ENCODE measurements around the gene MAB21L2. TPM values are rescaled to one million over a fixed set of nuclear protein-coding genes. Genes with fewer than 3 reads are reported as not detected.

Gene MAB21L2
- total RNA-seq, 1 experiment from 2014 or later = not detected

DNA sequence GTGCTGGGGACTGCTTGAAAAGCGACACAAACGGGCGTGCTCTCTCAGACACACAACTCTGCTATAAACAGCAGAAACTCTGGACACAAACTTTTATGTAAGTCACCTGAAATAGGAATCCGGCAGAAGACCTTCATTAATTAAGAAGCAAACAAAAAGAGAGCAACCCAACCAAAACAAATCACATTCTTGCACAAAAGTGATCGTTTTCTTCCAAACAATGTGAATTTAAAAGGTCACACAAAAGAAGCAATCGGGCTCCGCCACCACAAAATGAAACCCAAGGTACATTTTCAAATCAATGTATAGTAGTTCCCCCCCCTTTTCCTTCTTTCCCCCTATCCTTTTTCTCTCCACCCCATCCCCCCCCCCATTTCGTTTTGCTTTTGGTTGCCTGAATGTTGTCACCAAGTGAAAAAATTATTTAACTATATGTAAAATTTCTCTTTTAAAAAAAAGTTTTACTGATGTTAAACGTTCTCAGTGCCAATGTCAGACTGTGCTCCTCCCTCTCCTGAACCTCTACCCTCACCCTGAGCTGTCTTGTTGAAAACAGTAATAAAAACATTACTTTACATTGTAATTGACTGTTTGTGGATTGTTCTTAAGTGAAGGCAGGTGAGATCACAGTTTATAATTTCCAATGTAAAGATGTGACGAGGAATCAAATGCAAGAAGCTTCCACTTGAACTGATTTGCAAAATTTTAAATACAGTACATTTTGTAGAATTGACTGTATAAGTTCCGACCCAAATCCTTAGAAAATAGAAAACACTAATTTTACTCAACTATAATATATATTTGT, 2.4 kb downstream of the MAB21L2 start:
- ChIA-PET CTCF (no interaction called here), POLR2A (ENCODE audit: unreplicated experiment) (no interaction called here)
- no peaks in the 10 kb centered on the region for H3F3A ChIP-seq (ENCODE audit: insufficient read depth, low read depth)
- H4K20me1 ChIP-seq (ENCODE audit: insufficient read depth) = no peaks in the 10 kb centered on the region
- no peak overlapping the region for H2AFZ ChIP-seq
- no TSS peak for BruUV-seq (replicated peaks)
- H3K9me2 ChIP-seq (ENCODE audit: insufficient read depth) = no peaks in the 10 kb centered on the region
- no peaks in the 10 kb centered on the region for H3K27me3 ChIP-seq (ENCODE audit: insufficient read depth, low read depth)
- H3K36me3 ChIP-seq (ENCODE audit: low read depth) = no peaks in the 10 kb centered on the region
- H3K4me1 ChIP-seq (replicated peaks; ENCODE audit: insufficient read depth) = no peaks in the 10 kb centered on the region
- no peak overlapping the region for H3K27ac ChIP-seq
- no peak for TF ChIP-seq EZH2 (IDR thresholded peaks at IDR 0.05; ENCODE audit: low read depth)
- TF ChIP-seq, protein P1, sequence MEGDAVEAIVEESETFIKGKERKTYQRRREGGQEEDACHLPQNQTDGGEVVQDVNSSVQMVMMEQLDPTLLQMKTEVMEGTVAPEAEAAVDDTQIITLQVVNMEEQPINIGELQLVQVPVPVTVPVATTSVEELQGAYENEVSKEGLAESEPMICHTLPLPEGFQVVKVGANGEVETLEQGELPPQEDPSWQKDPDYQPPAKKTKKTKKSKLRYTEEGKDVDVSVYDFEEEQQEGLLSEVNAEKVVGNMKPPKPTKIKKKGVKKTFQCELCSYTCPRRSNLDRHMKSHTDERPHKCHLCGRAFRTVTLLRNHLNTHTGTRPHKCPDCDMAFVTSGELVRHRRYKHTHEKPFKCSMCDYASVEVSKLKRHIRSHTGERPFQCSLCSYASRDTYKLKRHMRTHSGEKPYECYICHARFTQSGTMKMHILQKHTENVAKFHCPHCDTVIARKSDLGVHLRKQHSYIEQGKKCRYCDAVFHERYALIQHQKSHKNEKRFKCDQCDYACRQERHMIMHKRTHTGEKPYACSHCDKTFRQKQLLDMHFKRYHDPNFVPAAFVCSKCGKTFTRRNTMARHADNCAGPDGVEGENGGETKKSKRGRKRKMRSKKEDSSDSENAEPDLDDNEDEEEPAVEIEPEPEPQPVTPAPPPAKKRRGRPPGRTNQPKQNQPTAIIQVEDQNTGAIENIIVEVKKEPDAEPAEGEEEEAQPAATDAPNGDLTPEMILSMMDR (conservative IDR thresholded peaks at IDR 0.05) = no peak
- intact Hi-C loops (cut with micrococcal nuclease; ENCODE audit: unreplicated experiment) = no loop called here
- no peak overlapping the region for H3K4me2 ChIP-seq
- H3K4me3 ChIP-seq = no peak overlapping the region
- H3K9me3 ChIP-seq (ENCODE audit: insufficient read depth, low read depth) = no peaks in the 10 kb centered on the region
- H3K79me2 ChIP-seq (ENCODE audit: low read depth) = no peaks in the 10 kb centered on the region
- DNase-seq = no peak

DNA sequence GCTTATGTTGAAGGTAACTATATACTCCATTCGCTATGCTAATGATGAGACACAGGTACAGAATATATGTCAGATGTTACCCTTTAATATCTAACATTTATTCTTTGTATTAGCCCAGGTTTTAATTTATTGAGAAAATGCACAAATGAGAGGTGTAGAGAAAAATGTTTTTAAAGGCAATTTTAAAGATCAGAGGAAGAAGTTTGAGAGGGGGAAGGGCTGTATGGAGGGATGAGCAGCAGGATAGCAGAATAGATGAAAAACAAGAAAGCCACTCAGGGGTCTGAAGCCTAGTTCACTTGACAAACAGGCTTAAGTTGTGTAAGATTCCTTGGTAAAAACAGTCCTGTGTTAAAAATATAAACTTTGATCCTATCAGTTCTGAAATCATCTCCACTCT, 3.7 kb downstream of the MAB21L2 start:
- no peaks in the 10 kb centered on the region for H3K9me2 ChIP-seq (ENCODE audit: insufficient read depth)
- H2AFZ ChIP-seq = no peak overlapping the region
- ChIA-PET CTCF (no interaction called here), POLR2A (ENCODE audit: unreplicated experiment) (no interaction called here)
- H3K27me3 ChIP-seq (ENCODE audit: insufficient read depth, low read depth) = no peaks in the 10 kb centered on the region
- no peak overlapping the region for H3K4me3 ChIP-seq
- H3K36me3 ChIP-seq (ENCODE audit: low read depth) = no peaks in the 10 kb centered on the region
- H3K4me2 ChIP-seq = no peak overlapping the region
- H3K4me1 ChIP-seq (replicated peaks; ENCODE audit: insufficient read depth) = no peaks in the 10 kb centered on the region
- no peak for DNase-seq
- no TSS peak for BruUV-seq (replicated peaks)
- H3K27ac ChIP-seq = no peak overlapping the region
- no peaks in the 10 kb centered on the region for H3F3A ChIP-seq (ENCODE audit: insufficient read depth, low read depth)
- H4K20me1 ChIP-seq (ENCODE audit: insufficient read depth) = no peaks in the 10 kb centered on the region
- no peaks in the 10 kb centered on the region for H3K9me3 ChIP-seq (ENCODE audit: insufficient read depth, low read depth)
- TF ChIP-seq EZH2 (IDR thresholded peaks at IDR 0.05; ENCODE audit: low read depth) = no peak
- TF ChIP-seq, protein P1 (conservative IDR thresholded peaks at IDR 0.05) = no peak
- intact Hi-C loops (cut with micrococcal nuclease; ENCODE audit: unreplicated experiment) = no loop called here
- H3K79me2 ChIP-seq (ENCODE audit: low read depth) = no peaks in the 10 kb centered on the region

DNA sequence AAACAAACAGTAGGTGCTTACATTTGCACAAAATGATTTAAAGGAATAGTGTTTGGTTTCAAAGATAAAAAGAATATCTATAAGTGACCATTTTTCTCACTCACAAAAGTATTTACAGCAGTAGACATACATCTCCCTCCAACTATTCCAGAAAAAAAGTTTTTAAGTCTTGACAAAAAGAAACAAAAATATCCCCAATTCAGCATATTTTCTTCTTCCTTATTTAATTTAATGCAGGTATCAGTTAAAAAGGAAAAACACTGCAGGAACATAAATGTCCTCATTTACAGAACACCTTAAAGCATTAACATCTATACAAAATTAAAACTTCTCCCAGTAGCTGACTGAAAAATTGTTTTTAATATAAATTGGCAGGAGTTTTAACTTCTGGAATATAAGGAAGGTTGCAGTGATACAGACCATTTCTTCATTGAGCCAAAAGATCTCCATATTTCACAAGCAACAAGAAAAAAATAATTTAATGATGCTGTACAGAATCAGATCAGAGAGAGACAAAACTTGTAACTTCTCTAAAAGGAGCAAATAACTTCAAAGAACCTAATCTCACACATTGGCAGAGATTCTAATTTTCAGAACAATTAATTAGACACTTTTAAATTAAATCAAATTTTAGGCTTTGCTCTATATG, 4.3 kb downstream of the MAB21L2 start:
- Histone ChIP-seq H3K9me2 (ENCODE audit: insufficient read depth) (no peaks in the 10 kb centered on the region), H3K79me2 (ENCODE audit: low read depth) (no peaks in the 10 kb centered on the region), H3K4me2 (no peak overlapping the region), H3K36me3 (ENCODE audit: low read depth) (no peaks in the 10 kb centered on the region), H3K4me3 (no peak overlapping the region), H3K9me3 (ENCODE audit: insufficient read depth, low read depth) (no peaks in the 10 kb centered on the region), H3K27ac (no peak overlapping the region), H3K4me1 (replicated peaks; ENCODE audit: insufficient read depth) (no peaks in the 10 kb centered on the region), H4K20me1 (ENCODE audit: insufficient read depth) (no peaks in the 10 kb centered on the region), H3F3A (ENCODE audit: insufficient read depth, low read depth) (no peaks in the 10 kb centered on the region), H2AFZ (no peak overlapping the region), H3K27me3 (ENCODE audit: insufficient read depth, low read depth) (no peaks in the 10 kb centered on the region)
- no peak for TF ChIP-seq EZH2 (IDR thresholded peaks at IDR 0.05; ENCODE audit: low read depth)
- TF ChIP-seq, protein P1 (conservative IDR thresholded peaks at IDR 0.05) = no peak
- ChIA-PET POLR2A (ENCODE audit: unreplicated experiment) (no interaction called here), CTCF (no interaction called here)
- intact Hi-C loops (cut with micrococcal nuclease; ENCODE audit: unreplicated experiment) = no loop called here
- no peak for DNase-seq
- no TSS peak for BruUV-seq (replicated peaks)

All from PC-9 (cell line).